Spleen (tissue), 7 donors: ENCODE measurements around the gene TNP2.

Experiments
- POLR2A ChIP-seq, 3 donors: fragments of 450-650 bp; IDR thresholded peaks; one replicate each; pipeline ENCODE4 v1.5.1; 2017; ENCODE audit warnings: antibody characterized with exemption in 3 of 3, mild to moderate bottlenecking in 1 of 3
- POLR2AphosphoS5 ChIP-seq, 3 donors: sonication (generic); formaldehyde crosslinking; IDR thresholded peaks; one replicate each; pipeline ENCODE4 v1.5.1; 2017; ENCODE audit warnings: antibody characterized with exemption in 3 of 3
- TF ChIP-seq, protein P1 (sequence below), 11 experiments: fragments of 200-600 bp in 7 of 11; fragments of 450-650 bp in 4 of 11; sonication (generic) in 4 of 11; IDR thresholded peaks in 8 of 11; conservative IDR thresholded peaks in 3 of 11; 1 replicate in 7 of 11; 2 replicates in 4 of 11; pipeline versions ENCODE4 v1.4.0 to v1.8.0; 2016 to 2021; ENCODE audit warnings: antibody characterized with exemption in 11 of 11, inconsistent platforms in 4 of 11, mild to moderate bottlenecking in 1 of 11
- donor health status: DM: no; HTN: no; CAD: no; lungs with moderate emphysema.
- donor health status: DM: no; HTN: no; CAD: no.
- donor health status: DM: no; HTN: no; CAD: no.

DNA sequence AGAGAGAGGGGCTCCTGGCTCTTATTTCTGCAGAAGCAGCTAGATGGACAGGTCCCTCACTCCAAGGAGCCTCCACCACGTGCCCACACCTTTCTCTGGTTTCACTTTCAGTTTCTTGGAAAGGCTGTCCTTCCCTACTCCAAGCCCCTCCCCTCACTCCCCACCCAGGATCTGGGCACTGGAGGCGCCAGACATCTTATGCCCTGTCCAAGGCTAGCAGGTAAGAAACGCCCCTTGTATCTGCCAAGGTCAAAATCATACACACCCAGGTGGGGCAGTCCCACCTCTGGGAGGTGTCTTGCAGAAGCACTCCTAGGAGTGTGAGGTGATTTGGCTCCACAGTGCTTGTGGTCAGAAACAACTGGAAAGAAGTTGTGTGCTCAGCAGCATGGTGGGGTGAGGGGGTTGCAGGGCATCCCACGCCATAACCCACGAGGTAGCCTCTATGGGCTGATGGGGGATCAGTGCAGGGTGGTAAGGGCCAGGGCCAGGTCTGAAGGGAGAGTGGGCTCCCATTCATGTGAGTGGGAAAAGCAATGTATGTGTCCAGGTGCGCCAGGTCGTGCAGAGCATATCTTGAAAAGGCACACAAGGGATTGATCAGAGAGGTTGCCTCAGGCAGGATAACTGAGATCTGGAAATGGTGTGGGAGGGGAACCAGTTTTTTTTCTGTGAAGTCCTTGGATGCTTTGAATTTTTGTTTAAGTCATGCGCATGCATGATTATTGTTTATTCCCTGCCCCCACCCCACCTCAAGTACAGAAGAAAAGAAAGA is 43.8 kb upstream of the TNP2 start:
- TF ChIP-seq, protein P1, sequence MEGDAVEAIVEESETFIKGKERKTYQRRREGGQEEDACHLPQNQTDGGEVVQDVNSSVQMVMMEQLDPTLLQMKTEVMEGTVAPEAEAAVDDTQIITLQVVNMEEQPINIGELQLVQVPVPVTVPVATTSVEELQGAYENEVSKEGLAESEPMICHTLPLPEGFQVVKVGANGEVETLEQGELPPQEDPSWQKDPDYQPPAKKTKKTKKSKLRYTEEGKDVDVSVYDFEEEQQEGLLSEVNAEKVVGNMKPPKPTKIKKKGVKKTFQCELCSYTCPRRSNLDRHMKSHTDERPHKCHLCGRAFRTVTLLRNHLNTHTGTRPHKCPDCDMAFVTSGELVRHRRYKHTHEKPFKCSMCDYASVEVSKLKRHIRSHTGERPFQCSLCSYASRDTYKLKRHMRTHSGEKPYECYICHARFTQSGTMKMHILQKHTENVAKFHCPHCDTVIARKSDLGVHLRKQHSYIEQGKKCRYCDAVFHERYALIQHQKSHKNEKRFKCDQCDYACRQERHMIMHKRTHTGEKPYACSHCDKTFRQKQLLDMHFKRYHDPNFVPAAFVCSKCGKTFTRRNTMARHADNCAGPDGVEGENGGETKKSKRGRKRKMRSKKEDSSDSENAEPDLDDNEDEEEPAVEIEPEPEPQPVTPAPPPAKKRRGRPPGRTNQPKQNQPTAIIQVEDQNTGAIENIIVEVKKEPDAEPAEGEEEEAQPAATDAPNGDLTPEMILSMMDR (IDR thresholded peaks at IDR 0.05 in 8 of 11, conservative IDR thresholded peaks at IDR 0.05 in 3 of 11): no peak
- no peak for TF ChIP-seq POLR2AphosphoS5 (IDR thresholded peaks at IDR 0.05)
- TF ChIP-seq POLR2A (IDR thresholded peaks at IDR 0.05): no peak
